Stimulated activated CD4-positive, alpha-beta T cell treated with anti-CD3 and anti-CD28 coated beads, Interleukin-12 subunit alpha, Interleukin-12 subunit beta, amount 100 ng/mL, for 24 hours (primary cell): ENCODE results near the gene FMNL3.
"Not testable (repeated sequence)": the region's sequence is repeated elsewhere in the genome, so short reads cannot be mapped to it uniquely, and the experiment has no call there.

Source experiments
- DNase-seq, 2 experiments: peaks; one replicate each; pipeline ENCODE4 v3.0.0-alpha.2; 2020; ENCODE audit warnings: low read depth in 2 of 2

Gene FMNL3

GRCh38 chr12:49713952-49714351 is 6.7 kb upstream of the FMNL3 start:
- DNase-seq: not testable (repeated sequence)

DNA sequence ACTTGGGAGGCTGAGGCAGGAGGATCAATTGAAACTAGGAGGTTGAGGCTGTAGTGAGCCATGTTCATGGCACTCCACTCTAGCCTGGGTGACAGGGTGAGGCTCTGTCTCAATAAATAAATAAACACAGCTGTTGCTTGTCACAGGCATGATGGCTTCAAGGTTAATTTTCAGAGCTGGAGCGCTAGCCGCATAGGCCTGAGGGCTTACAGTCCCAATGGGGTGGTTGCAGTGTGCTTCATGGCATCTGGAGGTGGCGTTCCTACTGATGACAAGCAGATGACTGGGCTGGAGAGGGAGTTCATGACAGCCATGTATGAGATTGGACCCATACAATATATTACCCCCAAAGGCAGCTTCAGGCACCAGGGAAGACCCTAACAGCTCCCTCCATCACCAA is 1.6 kb upstream of the FMNL3 start:
- no peak for DNase-seq

DNA sequence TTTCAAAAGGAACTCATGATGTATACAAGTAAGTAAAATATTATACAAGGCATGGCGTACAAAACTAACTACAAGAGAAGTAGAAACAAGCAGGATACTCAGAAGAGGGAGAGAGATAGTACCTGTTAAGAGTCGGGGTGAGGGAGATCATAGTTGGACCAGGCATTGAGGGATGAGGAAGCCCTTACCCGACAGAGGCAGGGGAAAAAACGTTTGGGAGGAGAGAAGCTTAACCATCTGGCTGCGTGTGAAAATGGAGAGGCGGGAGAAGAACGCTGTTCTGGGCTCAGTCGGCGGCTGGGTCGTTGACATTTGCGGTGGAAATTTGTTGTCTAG is 575 bp upstream of the FMNL3 start:
- DNase-seq: no peak

DNA sequence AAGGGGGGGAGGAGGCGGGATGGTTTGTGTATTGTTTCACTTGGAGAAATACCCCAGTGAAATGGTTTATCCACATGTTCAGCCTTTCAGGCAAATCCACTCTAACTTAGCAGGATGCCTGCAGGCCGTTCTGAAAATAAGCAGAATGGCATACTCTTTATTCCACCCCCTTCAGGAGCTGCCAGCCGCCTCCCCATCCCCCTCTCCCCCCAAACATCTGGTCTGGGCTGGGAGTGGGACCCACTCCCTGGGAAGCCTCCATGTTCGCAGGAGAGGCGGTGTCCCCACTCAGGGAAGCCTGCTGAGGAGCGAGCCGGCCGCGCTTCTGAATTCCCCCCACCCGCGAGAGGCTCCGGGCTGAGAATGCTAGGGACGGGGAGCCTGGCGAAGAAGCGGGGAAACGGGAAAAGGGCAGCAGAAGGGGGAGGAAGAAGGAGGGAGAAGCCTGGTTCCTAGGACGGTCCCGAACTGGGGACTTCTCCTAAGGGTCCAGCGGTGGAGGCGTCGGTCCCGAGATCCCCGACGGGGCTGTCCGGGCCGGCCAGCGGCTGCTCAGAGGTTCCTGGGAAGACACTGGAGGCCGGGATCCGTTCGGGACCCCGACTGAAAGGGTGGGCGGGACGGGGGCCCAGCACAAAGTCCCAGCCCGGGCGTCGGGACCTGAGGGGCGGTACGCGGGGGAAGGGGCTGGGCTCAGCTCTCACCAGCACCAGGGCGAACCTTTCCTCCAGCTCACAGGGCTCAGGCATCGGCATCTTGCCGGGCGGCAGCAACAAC is 666 bp downstream of the FMNL3 start:
- peak in 1 of 2 experiments; percentile 17 for DNase-seq

GRCh38 chr12:49705479-49706134 is 1.6 kb downstream of the FMNL3 start:
- peak in 1 of 2 experiments; percentile 19 for DNase-seq

- peak; percentile 28 to 32 for DNase-seq
Observed at GRCh38 chr12:49703647-49704137, 3.5 kb downstream of the FMNL3 start.

DNA sequence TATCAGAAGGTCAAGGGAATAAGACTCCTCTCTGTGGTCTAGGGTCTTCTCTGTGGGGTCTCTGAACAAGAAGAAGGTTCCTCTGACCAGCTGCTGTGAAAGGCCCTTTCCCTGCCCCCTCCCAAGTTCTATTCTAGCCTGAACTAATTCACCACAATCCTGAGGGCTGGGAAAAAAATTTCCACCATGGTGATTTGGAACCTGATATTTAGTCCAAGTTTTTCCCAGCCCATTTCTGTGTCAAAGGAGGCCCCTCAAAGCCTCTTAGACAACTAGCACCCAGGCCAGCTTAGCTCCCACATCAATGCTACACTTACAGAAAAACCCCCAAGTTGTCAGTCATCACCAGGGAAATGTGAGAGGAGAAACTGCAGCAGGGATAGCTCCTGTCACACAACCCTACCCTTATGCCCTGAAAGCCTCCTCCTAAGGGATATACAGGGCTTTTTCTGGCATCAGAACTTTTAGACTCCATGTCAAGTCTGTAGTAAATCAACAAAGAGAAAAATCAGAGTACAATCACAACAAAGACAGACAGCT is 4.5 kb downstream of the FMNL3 start:
- no peak for DNase-seq

DNA sequence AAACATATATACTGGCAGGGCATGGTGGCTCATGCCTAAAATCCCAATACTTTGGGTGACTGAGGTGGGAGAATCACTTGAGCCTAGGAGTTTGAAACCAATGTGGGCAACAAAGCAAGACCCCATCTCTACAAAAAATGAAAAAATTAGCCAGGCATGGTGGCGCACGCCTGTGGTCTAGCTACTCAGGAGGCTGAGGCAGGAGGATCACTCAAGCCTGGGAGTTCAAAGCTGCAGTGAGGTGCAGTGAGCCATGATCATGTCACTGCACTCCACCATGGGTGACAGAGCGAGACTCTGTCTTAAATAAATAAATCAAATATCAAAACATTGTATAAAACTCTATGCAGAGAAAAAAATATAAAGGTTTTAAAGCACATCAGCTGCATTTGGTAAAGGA is 5.2 kb downstream of the FMNL3 start:
- no peak for DNase-seq

DNA sequence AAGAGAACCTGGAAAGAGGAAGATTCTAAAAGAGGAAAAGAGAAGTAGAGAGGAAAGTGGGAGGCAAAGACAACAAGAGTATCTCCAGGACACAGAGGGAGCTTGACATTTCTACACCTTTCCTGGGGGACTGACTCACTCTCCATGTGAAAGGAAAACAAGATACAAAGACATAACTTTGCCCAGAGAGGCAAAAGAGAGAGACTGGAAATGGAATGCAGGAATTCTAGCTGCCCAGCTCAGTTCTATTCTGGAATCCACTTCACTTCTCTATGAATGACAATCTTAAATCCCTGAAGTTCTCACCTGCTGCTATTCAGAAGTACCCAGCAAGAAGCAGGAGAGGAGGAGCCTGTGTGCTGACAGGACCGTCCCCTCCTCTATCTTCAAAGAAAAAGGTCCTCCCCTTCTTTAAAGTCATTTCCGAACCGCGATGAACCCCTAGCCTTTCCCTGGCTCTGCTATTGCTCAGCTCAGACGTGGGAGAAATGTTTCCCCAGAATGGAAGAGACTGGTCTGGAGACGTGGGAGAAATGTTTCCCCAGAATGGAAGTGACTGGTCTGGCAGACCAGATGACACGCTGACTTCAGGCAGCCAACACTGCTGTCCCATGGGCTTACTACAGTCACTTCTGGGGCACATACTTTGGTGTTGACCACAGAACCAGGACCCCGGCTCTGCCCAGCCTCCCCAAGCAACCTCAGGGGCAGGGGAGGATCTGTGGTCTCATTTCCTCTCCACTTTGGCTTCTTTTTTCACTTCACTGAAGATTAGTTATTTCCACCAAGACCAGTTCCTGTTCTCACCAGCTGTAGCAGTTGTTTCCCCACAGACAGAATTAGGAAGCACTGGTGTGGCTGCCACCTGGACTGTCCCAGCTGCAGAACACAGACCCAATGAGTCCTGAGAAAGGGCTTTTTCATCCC is 8.3 kb downstream of the FMNL3 start:
- DNase-seq: peak in 1 of 2 experiments; percentile 32

DNA sequence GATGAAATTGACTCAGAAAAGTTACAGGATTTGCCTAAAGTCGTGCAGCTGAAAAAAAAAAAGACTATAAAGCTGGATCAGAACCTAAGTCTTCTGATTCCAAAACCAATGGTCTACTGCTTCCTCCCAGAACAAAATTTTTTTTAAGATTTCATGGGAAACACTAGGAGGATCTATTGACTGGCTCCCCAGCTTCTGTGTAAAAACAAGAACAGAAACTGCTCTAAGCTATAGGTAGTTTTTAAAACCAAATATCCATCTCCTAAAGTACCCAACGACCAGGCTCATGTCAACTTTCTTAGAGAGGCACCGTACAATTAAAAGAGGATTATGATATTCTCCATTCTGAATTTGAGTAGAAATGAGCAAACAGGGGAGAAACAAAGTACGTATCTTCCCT is 9.4 kb downstream of the FMNL3 start:
- DNase-seq: no peak

DNA sequence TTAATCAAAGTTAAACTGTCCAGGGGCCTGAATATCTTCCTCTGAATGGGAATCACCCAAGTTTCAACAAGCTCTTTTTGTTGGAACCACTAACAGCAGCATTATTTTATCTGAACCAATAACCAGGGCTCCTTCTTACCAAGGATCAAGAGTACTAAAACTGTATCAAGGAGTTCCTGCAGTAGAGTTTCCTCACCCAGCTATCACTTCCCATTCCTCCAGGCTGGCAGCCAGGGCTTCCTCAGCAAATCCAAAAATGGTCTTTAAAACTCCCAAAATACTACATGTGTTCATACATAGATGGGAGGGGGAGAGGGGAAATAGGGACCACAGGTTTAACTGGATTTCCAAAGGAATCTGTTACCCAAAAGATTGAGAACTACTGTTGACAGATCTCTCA is 10.5 kb downstream of the FMNL3 start:
- DNase-seq: no peak

- DNase-seq: no peak
Observed at GRCh38 chr12:49693931-49694444, 13.2 kb downstream of the FMNL3 start.

- no peak for DNase-seq
Observed at GRCh38 chr12:49692851-49693250, 14.4 kb downstream of the FMNL3 start.

DNA sequence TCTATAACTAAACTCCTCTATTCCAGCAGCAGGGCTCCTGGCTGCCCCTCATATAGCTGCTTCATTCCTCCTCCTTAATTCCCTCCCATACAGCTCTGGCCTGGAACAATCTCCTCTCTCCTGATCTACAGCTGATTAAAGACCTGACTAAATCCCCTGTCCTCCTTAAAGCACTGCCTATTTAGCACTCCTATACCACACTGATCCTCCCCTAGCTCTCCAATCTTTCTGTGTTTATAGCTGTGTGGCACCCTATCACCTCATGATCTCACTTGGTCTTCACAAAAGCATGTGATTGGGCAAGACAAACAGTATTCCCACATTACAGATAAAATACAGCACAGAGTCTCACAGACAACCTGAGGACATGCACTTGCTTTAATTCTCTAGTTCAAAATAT is 17.4 kb downstream of the FMNL3 start:
- no peak for DNase-seq

GRCh38 chr12:49689237-49689636 is 18.0 kb downstream of the FMNL3 start:
- no peak for DNase-seq

DNA sequence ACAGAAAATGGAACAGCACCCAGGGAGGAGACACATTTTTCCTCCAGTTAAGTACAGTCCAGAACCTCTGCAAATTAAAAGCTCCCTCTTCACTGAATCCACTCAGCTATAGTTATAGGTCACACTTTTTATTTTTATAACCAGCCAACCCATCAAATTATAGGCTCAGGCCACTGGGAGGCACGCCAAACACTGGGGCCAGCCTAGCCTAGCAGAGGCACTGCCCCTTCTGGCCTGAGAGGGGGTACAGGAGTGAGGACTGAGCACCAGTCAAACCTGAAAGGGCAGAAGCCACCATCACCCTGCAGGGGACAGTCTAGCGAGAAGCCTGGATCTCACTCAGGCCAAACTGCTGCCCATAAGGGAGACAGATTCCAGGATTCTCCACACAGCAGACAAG is 19.3 kb downstream of the FMNL3 start:
- no peak for DNase-seq

- no peak for DNase-seq
Observed at GRCh38 chr12:49684310-49684854, 22.8 kb downstream of the FMNL3 start.

- no peak for DNase-seq
Observed at GRCh38 chr12:49683599-49684309, 23.5 kb downstream of the FMNL3 start.

- DNase-seq: no peak
Observed at GRCh38 chr12:49680075-49680474, 27.1 kb downstream of the FMNL3 start.

- no peak for DNase-seq
Observed at GRCh38 chr12:49678711-49679110, 28.5 kb downstream of the FMNL3 start.

DNA sequence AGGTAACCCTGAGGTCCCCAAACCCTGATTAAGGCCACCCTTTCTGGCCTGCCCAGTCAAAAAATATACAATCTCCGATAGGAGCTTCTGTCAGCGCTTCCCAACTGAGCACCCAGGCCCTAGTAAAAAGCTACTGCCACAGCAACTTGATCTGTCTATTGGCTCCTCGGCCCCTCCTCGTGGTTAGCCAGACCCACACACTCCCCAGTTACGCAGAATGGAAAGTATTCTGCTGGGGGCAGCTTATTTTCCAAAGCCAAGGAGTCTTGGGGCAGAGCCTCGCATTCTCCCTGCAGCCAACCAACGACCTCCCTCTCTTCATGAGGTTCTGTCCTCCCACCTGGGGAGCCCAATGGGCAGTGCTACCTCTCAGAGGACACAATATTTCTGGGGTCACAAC is 32.1 kb downstream of the FMNL3 start:
- no peak for DNase-seq
